NCI-H2227 (cell line): ENCODE measurements around the gene NUP210.

Source experiments
- DNase-seq: peaks from one replicate; lab custom pipeline; 2025; ENCODE audit not compliant: unreplicated experiment; lab: John Stamatoyannopoulos, UW

The NUP210 gene

GRCh38 chr3:13407926-13408325, 12.2 kb downstream of the NUP210 start:
- no peak for DNase-seq

- DNase-seq: no peak
Measured at GRCh38 chr3:13407475-13407874, 12.6 kb downstream of the NUP210 start.

GRCh38 chr3:13406190-13406589, 13.9 kb downstream of the NUP210 start:
- DNase-seq: no peak

GRCh38 chr3:13405614-13406013, 14.5 kb downstream of the NUP210 start:
- DNase-seq: no peak

- DNase-seq: no peak
Measured at GRCh38 chr3:13404626-13405452, 15.3 kb downstream of the NUP210 start.

GRCh38 chr3:13403847-13404246, 16.3 kb downstream of the NUP210 start:
- no peak for DNase-seq

- DNase-seq: no peak
Measured at GRCh38 chr3:13403213-13403819, 16.8 kb downstream of the NUP210 start.

GRCh38 chr3:13401149-13401548, 19.0 kb downstream of the NUP210 start:
- DNase-seq: no peak

- DNase-seq: no peak
Measured at GRCh38 chr3:13400114-13400673, 19.9 kb downstream of the NUP210 start.

- DNase-seq: no peak
Measured at GRCh38 chr3:13399603-13400002, 20.5 kb downstream of the NUP210 start.

- no peak for DNase-seq
Measured at GRCh38 chr3:13397316-13397715, 22.8 kb downstream of the NUP210 start.

- no peak for DNase-seq
Measured at GRCh38 chr3:13394363-13394762, 25.8 kb downstream of the NUP210 start.

- DNase-seq: no peak
Measured at GRCh38 chr3:13393427-13394360, 26.4 kb downstream of the NUP210 start.

- no peak for DNase-seq
Measured at GRCh38 chr3:13391308-13391707, 28.8 kb downstream of the NUP210 start.

GRCh38 chr3:13389378-13389777, 30.7 kb downstream of the NUP210 start:
- no peak for DNase-seq

- no peak for DNase-seq
Measured at GRCh38 chr3:13388816-13389215, 31.3 kb downstream of the NUP210 start.

GRCh38 chr3:13385373-13385965, 34.7 kb downstream of the NUP210 start:
- DNase-seq: no peak

GRCh38 chr3:13380971-13381370, 39.2 kb downstream of the NUP210 start:
- no peak for DNase-seq

GRCh38 chr3:13379201-13379830, 40.8 kb downstream of the NUP210 start:
- DNase-seq: no peak

GRCh38 chr3:13378155-13378554, 42.0 kb downstream of the NUP210 start:
- no peak for DNase-seq
